Brain microvascular endothelial cell (primary cell): ENCODE results near the gene KIZ.
"Not testable (repeated sequence)": the region's sequence is repeated elsewhere in the genome, so short reads cannot be mapped to it uniquely, and the experiment has no call there.

Experiments
- DNase-seq: peaks from one replicate; pipeline ENCODE4 v3.0.0-alpha.2; 2020
- H3K27ac ChIP-seq: fragments of 250-450 bp; sonication (Bioruptor Pico); 2 replicates; pipeline ENCODE4 v1.5.1; 2020; ENCODE audit warnings: mild to moderate bottlenecking, moderate library complexity
- H3K27me3 ChIP-seq: fragments of 250-450 bp; sonication (Bioruptor Pico); replicated peaks from 2 replicates; pipeline ENCODE4 v1.5.1; 2020; ENCODE audit warnings: mild to moderate bottlenecking
- H3K36me3 ChIP-seq: fragments of 250-450 bp; sonication (Bioruptor Pico); replicated peaks from 2 replicates; pipeline ENCODE4 v1.5.1; 2020; ENCODE audit warnings: mild to moderate bottlenecking
- H3K4me3 ChIP-seq: 2 replicates; pipeline ENCODE4 v1.5.1; 2011; ENCODE audit warnings: low read depth, mild to moderate bottlenecking, control low read depth, low read length, moderate library complexity
- CTCF ChIP-seq: IDR thresholded peaks from 2 replicates; pipeline ENCODE4 v1.5.1; 2011; ENCODE audit warnings: low read depth, mild to moderate bottlenecking, moderate library complexity, low read length, control low read depth, inconsistent platforms; ENCODE audit errors: missing control alignments
- in situ Hi-C: cut with HindIII; loops from 2 replicates; pipeline ENCODE4 v1.10.0; 2017; ENCODE audit warnings: low sequenced_read_pairs, low pct_ligation_motif_present

Gene KIZ

GRCh38 chr20:21162631-21163030, 36.7 kb downstream of the KIZ start:
- Histone ChIP-seq H3K27ac (no peak overlapping the region), H3K27me3 (no peaks in the 10 kb centered on the region), H3K4me3 (no peak overlapping the region), H3K36me3 (no peaks in the 10 kb centered on the region)
- TF ChIP-seq CTCF = no peak
- in situ Hi-C loops = no loop called here
- DNase-seq = no peak

GRCh38 chr20:21166801-21167200, 40.9 kb downstream of the KIZ start:
- TF ChIP-seq CTCF = no peak
- no peak overlapping the region for H3K4me3 ChIP-seq
- no peaks in the 10 kb centered on the region for H3K36me3 ChIP-seq
- no peak overlapping the region for H3K27ac ChIP-seq
- in situ Hi-C loops = no loop called here
- no peak for DNase-seq
- no peaks in the 10 kb centered on the region for H3K27me3 ChIP-seq

- no peaks in the 10 kb centered on the region for H3K36me3 ChIP-seq
- H3K27ac ChIP-seq = no peak overlapping the region
- DNase-seq = no peak
- TF ChIP-seq CTCF = no peak
- H3K4me3 ChIP-seq = no peak overlapping the region
- in situ Hi-C loops = no loop called here
- no peaks in the 10 kb centered on the region for H3K27me3 ChIP-seq
These were observed 41.4 kb downstream of the KIZ start for GRCh38 chr20:21167261-21167660.

- H3K27ac ChIP-seq, in situ Hi-C loops, DNase-seq: not testable (repeated sequence)
These were observed 42.2 kb downstream of the KIZ start for GRCh38 chr20:21168061-21168460.

GRCh38 chr20:21172626-21173025, 46.7 kb downstream of the KIZ start:
- DNase-seq = no peak
- Histone ChIP-seq H3K4me3 (no peak overlapping the region), H3K27ac (no peak overlapping the region), H3K27me3 (no peaks in the 10 kb centered on the region), H3K36me3 (no peaks in the 10 kb centered on the region)
- TF ChIP-seq CTCF = no peak
- in situ Hi-C loops = no loop called here

More at GRCh38 chr20:21168061-21168460, 42.2 kb downstream of the KIZ start:
- H3K36me3 ChIP-seq, H3K27me3 ChIP-seq, H3K4me3 ChIP-seq: not testable (repeated sequence)

- in situ Hi-C loops = no loop called here
- no peak overlapping the region for H3K4me3 ChIP-seq
- TF ChIP-seq CTCF = no peak
- H3K27me3 ChIP-seq = no peaks in the 10 kb centered on the region
- no peak overlapping the region for H3K27ac ChIP-seq
- no peak for DNase-seq
- H3K36me3 ChIP-seq = no peaks in the 10 kb centered on the region
These were observed 47.6 kb downstream of the KIZ start for GRCh38 chr20:21173485-21173884.
